ENCODE measurements around the gene TBC1D10A.

Gene TBC1D10A

GRCh38 chr22:30362651-30363281 lies 36.0 kb upstream of the TBC1D10A start:
- DNase-seq = no peak
- Histone ChIP-seq H3K36me3 (ENCODE audit: control insufficient read depth, insufficient read depth, low read length) (no peaks in the 10 kb centered on the region), H3K27ac (ENCODE audit: insufficient read depth, low read length, poor library complexity, severe bottlenecking) (no peak overlapping the region), H3K4me3 (ENCODE audit: insufficient read depth, low read depth, low read length, poor library complexity, severe bottlenecking) (no peak overlapping the region), H3K27me3 (replicated peaks; ENCODE audit: control insufficient read depth, insufficient read depth, low read length, poor library complexity, severe bottlenecking) (no peaks in the 10 kb centered on the region), H3K9me3 (ENCODE audit: control insufficient read depth, low read length) (no peaks in the 10 kb centered on the region), H3K4me1 (ENCODE audit: control insufficient read depth, insufficient read depth, low read length, poor library complexity, severe bottlenecking) (no peaks in the 10 kb centered on the region)

- Histone ChIP-seq H3K27me3 (replicated peaks; ENCODE audit: control insufficient read depth, insufficient read depth, low read length, poor library complexity, severe bottlenecking) (no peaks in the 10 kb centered on the region), H3K27ac (ENCODE audit: insufficient read depth, low read length, poor library complexity, severe bottlenecking) (no peak overlapping the region)
- no peak for DNase-seq
These were observed 35.3 kb upstream of the TBC1D10A start for GRCh38 chr22:30361916-30362650.

GRCh38 chr22:30358541-30358940 lies 31.8 kb upstream of the TBC1D10A start:
- H3K36me3 ChIP-seq (ENCODE audit: control insufficient read depth, insufficient read depth, low read length) = peaks cover 3% of the 10 kb centered on the region
- DNase-seq = no peak
- peaks cover 18% of the 10 kb centered on the region for H3K4me1 ChIP-seq (ENCODE audit: control insufficient read depth, insufficient read depth, low read length, poor library complexity, severe bottlenecking)

More at GRCh38 chr22:30361916-30362650, 35.3 kb upstream of the TBC1D10A start:
- Histone ChIP-seq H3K36me3 (ENCODE audit: control insufficient read depth, insufficient read depth, low read length) (no peaks in the 10 kb centered on the region), H3K4me1 (ENCODE audit: control insufficient read depth, insufficient read depth, low read length, poor library complexity, severe bottlenecking) (no peaks in the 10 kb centered on the region), H3K9me3 (ENCODE audit: control insufficient read depth, low read length) (no peaks in the 10 kb centered on the region), H3K4me3 (ENCODE audit: insufficient read depth, low read depth, low read length, poor library complexity, severe bottlenecking) (no peak overlapping the region)

GRCh38 chr22:30357650-30358215 lies 31.0 kb upstream of the TBC1D10A start:
- Histone ChIP-seq H3K27ac (ENCODE audit: insufficient read depth, low read length, poor library complexity, severe bottlenecking) (no peak overlapping the region), H3K27me3 (replicated peaks; ENCODE audit: control insufficient read depth, insufficient read depth, low read length, poor library complexity, severe bottlenecking) (no peaks in the 10 kb centered on the region), H3K4me1 (ENCODE audit: control insufficient read depth, insufficient read depth, low read length, poor library complexity, severe bottlenecking) (peaks cover 18% of the 10 kb centered on the region), H3K4me3 (ENCODE audit: insufficient read depth, low read depth, low read length, poor library complexity, severe bottlenecking) (no peak overlapping the region), H3K36me3 (ENCODE audit: control insufficient read depth, insufficient read depth, low read length) (peaks cover 8% of the 10 kb centered on the region), H3K9me3 (ENCODE audit: control insufficient read depth, low read length) (no peaks in the 10 kb centered on the region)
- DNase-seq = no peak

More at GRCh38 chr22:30358541-30358940, 31.8 kb upstream of the TBC1D10A start:
- H3K9me3 ChIP-seq (ENCODE audit: control insufficient read depth, low read length) = no peaks in the 10 kb centered on the region
- H3K27ac ChIP-seq (ENCODE audit: insufficient read depth, low read length, poor library complexity, severe bottlenecking) = no peak overlapping the region
- no peak overlapping the region for H3K4me3 ChIP-seq (ENCODE audit: insufficient read depth, low read depth, low read length, poor library complexity, severe bottlenecking)
- no peaks in the 10 kb centered on the region for H3K27me3 ChIP-seq (replicated peaks; ENCODE audit: control insufficient read depth, insufficient read depth, low read length, poor library complexity, severe bottlenecking)

- Histone ChIP-seq H3K4me1 (ENCODE audit: control insufficient read depth, insufficient read depth, low read length, poor library complexity, severe bottlenecking) (peaks cover 18% of the 10 kb centered on the region), H3K27me3 (replicated peaks; ENCODE audit: control insufficient read depth, insufficient read depth, low read length, poor library complexity, severe bottlenecking) (no peaks in the 10 kb centered on the region), H3K4me3 (ENCODE audit: insufficient read depth, low read depth, low read length, poor library complexity, severe bottlenecking) (peak overlapping the region; percentile 88), H3K27ac (ENCODE audit: insufficient read depth, low read length, poor library complexity, severe bottlenecking) (peak overlapping the region; percentile 96), H3K36me3 (ENCODE audit: control insufficient read depth, insufficient read depth, low read length) (peaks cover 14% of the 10 kb centered on the region), H3K9me3 (ENCODE audit: control insufficient read depth, low read length) (no peaks in the 10 kb centered on the region)
- DNase-seq = no peak
These were observed 30.5 kb upstream of the TBC1D10A start for GRCh38 chr22:30357236-30357570.

GRCh38 chr22:30356449-30357235 lies 29.9 kb upstream of the TBC1D10A start, which contains the start of the genes CCDC157 and SF3A1:
TSS of gene CCDC157 (plus strand) at chr22:30357007. CDS start at chr22:30366001, 8,994 bp downstream.
TSS of gene SF3A1 (minus strand) at chr22:30356894. CDS start at chr22:30356792, 102 bp downstream.
- H3K36me3 ChIP-seq (ENCODE audit: control insufficient read depth, insufficient read depth, low read length) = peaks cover 19% of the 10 kb centered on the region
- H3K27ac ChIP-seq (ENCODE audit: insufficient read depth, low read length, poor library complexity, severe bottlenecking) = peak within 1 kb of the TSS; percentile 96
- H3K4me3 ChIP-seq (ENCODE audit: insufficient read depth, low read depth, low read length, poor library complexity, severe bottlenecking) = peak within 1 kb of the TSS; percentile 88
- H3K4me1 ChIP-seq (ENCODE audit: control insufficient read depth, insufficient read depth, low read length, poor library complexity, severe bottlenecking) = peaks cover 18% of the 10 kb centered on the region
- H3K9me3 ChIP-seq (ENCODE audit: control insufficient read depth, low read length) = no peaks in the 10 kb centered on the region
- H3K27me3 ChIP-seq (replicated peaks; ENCODE audit: control insufficient read depth, insufficient read depth, low read length, poor library complexity, severe bottlenecking) = no peaks in the 10 kb centered on the region
- DNase-seq = peak; percentile 72 to 80 (median 73)

GRCh38 chr22:30354644-30355043 lies 27.9 kb upstream of the TBC1D10A start:
- H3K4me3 ChIP-seq (ENCODE audit: insufficient read depth, low read depth, low read length, poor library complexity, severe bottlenecking) = no peak overlapping the region
- no peaks in the 10 kb centered on the region for H3K27me3 ChIP-seq (replicated peaks; ENCODE audit: control insufficient read depth, insufficient read depth, low read length, poor library complexity, severe bottlenecking)
- H3K4me1 ChIP-seq (ENCODE audit: control insufficient read depth, insufficient read depth, low read length, poor library complexity, severe bottlenecking) = peaks cover 21% of the 10 kb centered on the region
- H3K9me3 ChIP-seq (ENCODE audit: control insufficient read depth, low read length) = no peaks in the 10 kb centered on the region
- H3K36me3 ChIP-seq (ENCODE audit: control insufficient read depth, insufficient read depth, low read length) = peaks cover 37% of the 10 kb centered on the region
- no peak overlapping the region for H3K27ac ChIP-seq (ENCODE audit: insufficient read depth, low read length, poor library complexity, severe bottlenecking)
- DNase-seq = no peak

GRCh38 chr22:30351226-30351625 lies 24.5 kb upstream of the TBC1D10A start:
- DNase-seq = no peak
- Histone ChIP-seq H3K27ac (ENCODE audit: insufficient read depth, low read length, poor library complexity, severe bottlenecking) (no peak overlapping the region), H3K36me3 (ENCODE audit: control insufficient read depth, insufficient read depth, low read length) (peaks cover 67% of the 10 kb centered on the region), H3K4me1 (ENCODE audit: control insufficient read depth, insufficient read depth, low read length, poor library complexity, severe bottlenecking) (peaks cover 26% of the 10 kb centered on the region), H3K27me3 (replicated peaks; ENCODE audit: control insufficient read depth, insufficient read depth, low read length, poor library complexity, severe bottlenecking) (no peaks in the 10 kb centered on the region), H3K9me3 (ENCODE audit: control insufficient read depth, low read length) (no peaks in the 10 kb centered on the region), H3K4me3 (ENCODE audit: insufficient read depth, low read depth, low read length, poor library complexity, severe bottlenecking) (no peak overlapping the region)

- no peak overlapping the region for H3K27ac ChIP-seq (ENCODE audit: insufficient read depth, low read length, poor library complexity, severe bottlenecking)
- DNase-seq = no peak
- H3K36me3 ChIP-seq (ENCODE audit: control insufficient read depth, insufficient read depth, low read length) = peaks cover 91% of the 10 kb centered on the region
- H3K4me3 ChIP-seq (ENCODE audit: insufficient read depth, low read depth, low read length, poor library complexity, severe bottlenecking) = no peak overlapping the region
- no peaks in the 10 kb centered on the region for H3K9me3 ChIP-seq (ENCODE audit: control insufficient read depth, low read length)
- peaks cover 8% of the 10 kb centered on the region for H3K4me1 ChIP-seq (ENCODE audit: control insufficient read depth, insufficient read depth, low read length, poor library complexity, severe bottlenecking)
- no peaks in the 10 kb centered on the region for H3K27me3 ChIP-seq (replicated peaks; ENCODE audit: control insufficient read depth, insufficient read depth, low read length, poor library complexity, severe bottlenecking)
These were observed 22.1 kb upstream of the TBC1D10A start for GRCh38 chr22:30348809-30349208.
